ENCODE results near the gene TSHZ2.

Gene TSHZ2

GRCh38 chr20:53208110-53208832 lies 236.1 kb downstream of the TSHZ2 start:
- no peak for DNase-seq (ENCODE audit: low read depth)

GRCh38 chr20:53210041-53210440 lies 237.9 kb downstream of the TSHZ2 start:
- DNase-seq (ENCODE audit: low read depth): no peak

GRCh38 chr20:53210931-53211330 lies 238.8 kb downstream of the TSHZ2 start:
- DNase-seq (ENCODE audit: low read depth): no peak

- no peak for DNase-seq (ENCODE audit: low read depth)
These were observed 239.9 kb downstream of the TSHZ2 start for GRCh38 chr20:53212018-53212417.

- DNase-seq (ENCODE audit: low read depth): no peak
These were observed 242.2 kb downstream of the TSHZ2 start for GRCh38 chr20:53214392-53214791.

- DNase-seq (ENCODE audit: low read depth): no peak
These were observed 243.0 kb downstream of the TSHZ2 start for GRCh38 chr20:53215166-53215565.

GRCh38 chr20:53216478-53216855 lies 244.3 kb downstream of the TSHZ2 start:
- no peak for DNase-seq (ENCODE audit: low read depth)

- peak; percentile 81 for DNase-seq (ENCODE audit: low read depth)
These were observed 244.9 kb downstream of the TSHZ2 start for GRCh38 chr20:53216856-53217576.

GRCh38 chr20:53220482-53221307 lies 248.5 kb downstream of the TSHZ2 start:
- no peak for DNase-seq (ENCODE audit: low read depth)

GRCh38 chr20:53221731-53222130 lies 249.6 kb downstream of the TSHZ2 start:
- DNase-seq (ENCODE audit: low read depth): no peak

GRCh38 chr20:53222416-53222815 lies 250.3 kb downstream of the TSHZ2 start:
- DNase-seq (ENCODE audit: low read depth): no peak

- DNase-seq (ENCODE audit: low read depth): no peak
These were observed 250.8 kb downstream of the TSHZ2 start for GRCh38 chr20:53222932-53223331.

- no peak for DNase-seq (ENCODE audit: low read depth)
These were observed 251.5 kb downstream of the TSHZ2 start for GRCh38 chr20:53223626-53224172.

GRCh38 chr20:53224851-53225250 lies 252.7 kb downstream of the TSHZ2 start:
- DNase-seq (ENCODE audit: low read depth): no peak

- DNase-seq (ENCODE audit: low read depth): no peak
These were observed 254.7 kb downstream of the TSHZ2 start for GRCh38 chr20:53226826-53227225.

GRCh38 chr20:53227523-53227922 lies 255.4 kb downstream of the TSHZ2 start:
- DNase-seq (ENCODE audit: low read depth): no peak

- no peak for DNase-seq (ENCODE audit: low read depth)
These were observed 258.9 kb downstream of the TSHZ2 start for GRCh38 chr20:53231061-53231460.

GRCh38 chr20:53237461-53237860 lies 265.3 kb downstream of the TSHZ2 start:
- no peak for DNase-seq (ENCODE audit: low read depth)

GRCh38 chr20:53238121-53238660 lies 266.0 kb downstream of the TSHZ2 start:
- DNase-seq (ENCODE audit: low read depth): no peak

- DNase-seq (ENCODE audit: low read depth): no peak
These were observed 271.0 kb downstream of the TSHZ2 start for GRCh38 chr20:53243152-53243551.

GRCh38 chr20:53244711-53245110 lies 272.6 kb downstream of the TSHZ2 start:
- DNase-seq (ENCODE audit: low read depth): no peak

GRCh38 chr20:53245574-53245973 lies 273.4 kb downstream of the TSHZ2 start:
- DNase-seq (ENCODE audit: low read depth): no peak
